Suppressor macrophage treated with lipopolysaccharide for 4 hours (primary cell): ENCODE data around the gene MYEOV.
A peak's percentile ranks its signal among the peaks of the same experiment; 100 is the strongest.

Source experiments
- DNase-seq: peaks from one replicate; pipeline ENCODE4 v3.0.0-alpha.2; 2020

MYEOV gene

GRCh38 chr11:69287968-69288882 is 5.7 kb upstream of the MYEOV start:
- DNase-seq = no peak

- DNase-seq = no peak
These were observed 5.1 kb upstream of the MYEOV start for GRCh38 chr11:69288883-69289242.

GRCh38 chr11:69290806-69291205 is 3.1 kb upstream of the MYEOV start:
- no peak for DNase-seq

GRCh38 chr11:69291459-69292110 is 2.4 kb upstream of the MYEOV start:
- no peak for DNase-seq

GRCh38 chr11:69292221-69292648 is 1.7 kb upstream of the MYEOV start:
- DNase-seq = peak; percentile 49

GRCh38 chr11:69293087-69293486 is 868 bp upstream of the MYEOV start:
- no peak for DNase-seq

GRCh38 chr11:69294571-69295078 is 670 bp downstream of the MYEOV start:
- no peak for DNase-seq

GRCh38 chr11:69295079-69295994 is 1.4 kb downstream of the MYEOV start:
- DNase-seq = no peak

- peak; percentile 91 for DNase-seq
These were observed 2.3 kb downstream of the MYEOV start for GRCh38 chr11:69295995-69296889.

GRCh38 chr11:69296890-69297786 is 3.2 kb downstream of the MYEOV start:
- DNase-seq = peak; percentile 98

GRCh38 chr11:69297787-69298266 is 3.9 kb downstream of the MYEOV start:
- DNase-seq = peak; percentile 92

- DNase-seq = peak; percentile 98
These were observed 4.5 kb downstream of the MYEOV start for GRCh38 chr11:69298267-69299022.

GRCh38 chr11:69299023-69299461 is 5.1 kb downstream of the MYEOV start:
- DNase-seq = no peak

GRCh38 chr11:69299572-69299971 is 5.6 kb downstream of the MYEOV start:
- DNase-seq = no peak

GRCh38 chr11:69300120-69301060 is 6.4 kb downstream of the MYEOV start:
- DNase-seq = peak; percentile 83

- no peak for DNase-seq
These were observed 7.1 kb downstream of the MYEOV start for GRCh38 chr11:69301081-69301454.

- peak; percentile 56 for DNase-seq
These were observed 7.8 kb downstream of the MYEOV start for GRCh38 chr11:69301455-69302401.
